Thyroid gland (tissue), 4 donors: ENCODE results near the gene DHX32.

Experiments used
- POLR2A ChIP-seq, 2 donors: fragments of 450-650 bp; IDR thresholded peaks; one replicate each; pipeline ENCODE4 v1.6.1; 2017; ENCODE audit warnings: antibody characterized with exemption in 2 of 2, mild to moderate bottlenecking in 2 of 2, moderate library complexity in 1 of 2
- TF ChIP-seq, protein P1 (sequence below), 6 experiments: fragments of 200-600 bp in 3 of 6; fragments of 450-650 bp in 3 of 6; sonication (generic) in 3 of 6; IDR thresholded peaks; one replicate each; pipeline ENCODE4 v1.5.1; 2016 to 2019; ENCODE audit warnings: antibody characterized with exemption in 6 of 6, mild to moderate bottlenecking in 2 of 6, inconsistent platforms in 1 of 6, moderate library complexity in 1 of 6

DNA sequence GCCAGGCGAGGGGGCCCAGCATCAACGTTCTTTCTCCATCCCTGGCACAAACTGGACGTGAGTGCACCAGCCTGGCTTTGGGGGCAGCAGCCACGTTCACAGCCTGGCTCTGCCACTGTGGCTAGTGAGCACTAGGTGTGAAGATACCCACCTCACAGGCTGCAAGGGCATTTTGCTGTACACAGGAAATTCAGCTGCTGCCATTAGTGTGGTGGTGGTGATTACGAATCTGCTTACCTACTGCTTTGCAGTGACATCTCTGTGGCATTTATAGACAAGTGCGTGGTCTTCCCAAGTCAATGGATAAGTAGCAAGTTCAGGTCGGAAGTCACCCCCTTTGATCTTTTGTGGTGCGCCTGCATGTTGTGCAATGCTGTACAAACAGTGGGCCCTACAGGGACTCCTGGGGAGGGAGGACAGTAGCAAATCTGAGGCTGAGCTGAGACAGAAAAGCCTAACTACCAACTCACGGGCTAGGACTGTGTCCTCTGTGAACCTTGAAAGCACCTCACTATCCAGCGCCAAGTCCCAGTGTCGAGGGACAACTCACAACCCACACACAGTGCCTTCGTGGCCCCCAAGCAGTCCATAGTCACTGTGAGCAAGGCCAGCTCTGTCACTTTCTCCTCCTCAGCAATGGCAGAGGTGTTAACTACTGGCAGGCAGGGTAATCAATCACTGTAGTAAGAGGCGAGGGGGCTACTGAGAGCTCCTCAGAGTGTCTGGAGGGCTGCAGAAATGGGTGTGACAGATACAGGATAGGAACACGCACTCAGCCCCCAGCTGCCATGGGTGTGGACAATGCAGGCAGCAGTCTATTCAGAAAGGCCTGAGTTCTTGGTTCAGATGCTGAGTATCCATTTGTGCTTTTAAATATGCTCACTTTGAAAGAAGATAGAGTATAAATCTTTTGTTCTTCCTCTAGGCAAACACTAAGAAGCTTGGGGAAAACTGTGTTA is 88.5 kb downstream of the DHX32 start:
- TF ChIP-seq, protein P1, sequence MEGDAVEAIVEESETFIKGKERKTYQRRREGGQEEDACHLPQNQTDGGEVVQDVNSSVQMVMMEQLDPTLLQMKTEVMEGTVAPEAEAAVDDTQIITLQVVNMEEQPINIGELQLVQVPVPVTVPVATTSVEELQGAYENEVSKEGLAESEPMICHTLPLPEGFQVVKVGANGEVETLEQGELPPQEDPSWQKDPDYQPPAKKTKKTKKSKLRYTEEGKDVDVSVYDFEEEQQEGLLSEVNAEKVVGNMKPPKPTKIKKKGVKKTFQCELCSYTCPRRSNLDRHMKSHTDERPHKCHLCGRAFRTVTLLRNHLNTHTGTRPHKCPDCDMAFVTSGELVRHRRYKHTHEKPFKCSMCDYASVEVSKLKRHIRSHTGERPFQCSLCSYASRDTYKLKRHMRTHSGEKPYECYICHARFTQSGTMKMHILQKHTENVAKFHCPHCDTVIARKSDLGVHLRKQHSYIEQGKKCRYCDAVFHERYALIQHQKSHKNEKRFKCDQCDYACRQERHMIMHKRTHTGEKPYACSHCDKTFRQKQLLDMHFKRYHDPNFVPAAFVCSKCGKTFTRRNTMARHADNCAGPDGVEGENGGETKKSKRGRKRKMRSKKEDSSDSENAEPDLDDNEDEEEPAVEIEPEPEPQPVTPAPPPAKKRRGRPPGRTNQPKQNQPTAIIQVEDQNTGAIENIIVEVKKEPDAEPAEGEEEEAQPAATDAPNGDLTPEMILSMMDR (IDR thresholded peaks at IDR 0.05): no peak
- no peak for TF ChIP-seq POLR2A (IDR thresholded peaks at IDR 0.05)
